ENCODE results near the gene EIF4E1B.

EIF4E1B gene

GRCh38 chr5:176606875-176607274, 23.6 kb upstream of the EIF4E1B start:
- no peak for DNase-seq

- no peak for DNase-seq
Observed at GRCh38 chr5:176608142-176608705, 22.3 kb upstream of the EIF4E1B start.

GRCh38 chr5:176608937-176609723, 21.3 kb upstream of the EIF4E1B start:
- no peak for DNase-seq

DNA sequence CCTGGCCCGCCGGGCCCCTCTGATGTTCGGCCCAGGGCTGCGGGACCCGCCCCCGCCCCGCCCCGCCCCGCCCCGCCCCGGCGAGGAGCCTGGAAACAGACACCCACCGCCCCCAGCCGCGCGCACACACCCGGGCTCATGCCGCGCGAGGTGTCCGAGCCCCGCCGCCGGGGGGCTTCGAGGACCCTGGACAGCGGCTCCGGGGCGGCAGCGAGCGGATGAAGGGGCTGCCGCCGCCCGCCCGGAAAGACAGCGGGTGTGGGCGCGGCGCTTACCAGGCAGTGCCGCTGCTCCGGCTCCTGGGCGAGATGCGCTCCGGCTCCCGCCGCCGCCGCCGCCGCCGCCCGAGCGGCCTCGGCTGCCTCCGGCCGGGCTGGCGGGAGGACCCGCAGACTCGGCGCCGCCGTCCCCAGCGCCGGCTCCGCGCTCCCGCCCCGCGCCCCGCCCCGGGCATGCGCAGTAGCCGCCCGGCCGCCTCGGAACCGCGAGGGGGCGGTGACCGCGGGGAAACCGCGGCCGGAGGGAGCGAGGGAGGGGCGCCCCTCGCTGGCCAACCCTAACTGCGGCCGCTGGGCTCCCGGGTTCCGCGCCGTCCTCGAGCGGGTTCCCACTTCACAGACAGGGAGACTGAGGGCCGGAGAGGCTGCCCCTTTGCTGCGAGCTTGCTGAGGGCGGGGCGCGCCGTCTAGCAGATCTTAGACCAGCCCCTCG, 20.6 kb upstream of the EIF4E1B start, which contains the start of gene GPRIN1:
TSS of gene GPRIN1 (minus strand) at position 433 of the 711 bp plus-strand sequence. CDS start 10,322 bp downstream, outside the sequence.
- peak; percentile 42 for DNase-seq

DNA sequence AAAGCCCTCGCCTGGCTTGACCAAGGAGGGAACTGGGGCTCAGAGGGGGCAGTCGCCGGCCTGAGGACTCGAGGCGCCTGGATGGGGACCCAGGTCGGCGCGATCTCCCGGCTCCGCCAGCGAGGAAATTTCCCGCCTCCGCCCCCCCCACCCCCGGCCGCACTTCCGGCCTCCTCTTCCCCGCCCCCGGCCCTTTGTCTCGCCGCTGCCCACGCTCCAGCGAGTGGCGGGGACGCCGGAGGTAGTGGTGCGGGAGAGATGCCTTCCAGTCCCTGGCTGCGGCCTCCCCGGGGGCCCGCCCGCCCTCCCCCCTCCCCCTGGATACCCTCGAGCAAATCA, 20.1 kb upstream of the EIF4E1B start:
- no peak for DNase-seq

DNA sequence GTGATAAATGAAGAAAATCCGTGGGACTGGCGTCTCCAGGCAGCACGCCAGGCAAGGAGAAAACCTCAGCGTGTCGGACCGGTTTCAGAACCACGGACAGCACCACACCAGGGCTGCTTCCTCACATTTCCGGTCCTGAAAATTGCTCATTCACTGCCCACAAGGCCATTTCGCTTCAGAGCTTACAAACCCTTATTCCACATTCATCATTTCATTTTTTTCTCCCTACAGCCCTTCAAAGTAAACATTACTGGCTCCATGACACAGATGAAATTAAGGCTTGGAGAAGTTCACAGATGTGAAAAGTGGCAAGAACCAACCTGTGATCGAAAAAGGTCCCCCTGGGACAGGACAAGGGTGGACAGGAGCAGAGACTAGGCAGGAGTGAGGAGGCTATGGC, 19.0 kb upstream of the EIF4E1B start:
- DNase-seq = no peak

- DNase-seq = no peak
Observed at GRCh38 chr5:176612008-176612407, 18.5 kb upstream of the EIF4E1B start.

DNA sequence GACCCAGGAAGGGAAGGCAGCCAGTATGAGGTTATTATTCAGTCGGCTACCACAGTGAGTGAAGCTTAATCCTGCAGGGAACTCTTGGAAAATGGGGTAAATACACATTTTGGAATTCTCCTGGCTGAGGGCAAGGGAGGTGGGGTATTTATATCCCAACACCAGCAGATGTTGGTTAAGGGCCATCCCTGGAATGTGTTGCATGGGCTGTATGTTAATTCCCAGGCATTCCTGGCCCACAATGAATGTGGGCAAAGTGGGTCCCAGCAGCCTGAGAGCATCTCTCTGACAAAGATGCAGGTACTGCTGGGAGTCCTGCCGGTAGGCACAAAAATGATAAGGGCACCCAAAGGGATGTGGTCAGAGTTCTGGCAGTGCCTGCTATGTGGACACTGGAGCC, 17.6 kb upstream of the EIF4E1B start:
- DNase-seq = no peak

DNA sequence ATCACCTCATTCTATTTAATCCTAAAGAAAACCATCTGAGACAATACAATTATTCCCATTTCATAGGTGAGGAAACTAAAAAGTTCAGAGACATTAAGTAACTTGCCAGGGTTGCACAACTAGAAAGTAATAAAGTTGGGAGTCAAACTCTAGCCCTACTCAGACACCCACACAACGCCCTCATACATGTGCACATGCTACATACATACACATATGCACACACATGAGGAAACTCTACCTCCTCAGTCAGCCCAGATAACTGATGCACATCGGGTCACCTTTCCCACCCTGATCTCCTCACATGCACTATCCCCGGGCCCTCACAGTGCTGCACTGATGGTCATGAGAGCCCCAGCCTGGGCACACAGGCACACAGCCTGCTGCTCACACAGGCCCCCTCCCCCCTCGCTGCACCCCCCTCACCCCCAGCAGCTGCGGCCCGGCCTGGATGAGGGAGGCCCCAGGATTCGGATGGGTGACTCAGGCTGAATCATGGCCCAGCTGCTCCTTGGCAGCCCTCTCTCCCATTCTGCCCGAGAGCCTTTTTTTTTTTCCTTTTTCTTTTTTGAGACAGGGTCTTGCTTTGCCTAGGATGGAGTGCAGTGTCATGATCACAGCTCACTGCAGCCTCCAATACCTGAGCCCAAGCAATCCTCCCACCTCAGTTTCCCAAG, 15.5 kb upstream of the EIF4E1B start:
- no peak for DNase-seq

GRCh38 chr5:176616511-176616910, 14.0 kb upstream of the EIF4E1B start:
- DNase-seq = no peak

DNA sequence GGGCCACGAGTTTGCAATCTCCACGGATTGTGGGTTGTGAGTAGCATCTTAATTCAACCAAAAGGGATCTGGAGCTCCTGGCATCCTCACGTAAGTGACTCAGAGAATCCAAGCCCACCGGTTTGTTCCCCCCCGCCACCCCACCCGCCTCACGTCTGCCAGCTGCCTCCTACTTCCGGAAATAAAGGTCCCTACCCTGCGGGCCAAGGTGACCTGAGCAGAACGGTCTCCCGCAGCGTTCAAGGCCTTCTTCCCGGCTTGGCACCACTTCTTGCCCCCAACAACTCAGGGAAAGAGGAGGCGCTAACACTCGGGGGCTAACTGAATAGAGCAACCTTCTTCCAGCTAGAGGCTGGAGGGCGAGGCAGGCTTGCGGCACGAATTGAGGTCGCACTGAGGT, 11.7 kb upstream of the EIF4E1B start:
- no peak for DNase-seq

DNA sequence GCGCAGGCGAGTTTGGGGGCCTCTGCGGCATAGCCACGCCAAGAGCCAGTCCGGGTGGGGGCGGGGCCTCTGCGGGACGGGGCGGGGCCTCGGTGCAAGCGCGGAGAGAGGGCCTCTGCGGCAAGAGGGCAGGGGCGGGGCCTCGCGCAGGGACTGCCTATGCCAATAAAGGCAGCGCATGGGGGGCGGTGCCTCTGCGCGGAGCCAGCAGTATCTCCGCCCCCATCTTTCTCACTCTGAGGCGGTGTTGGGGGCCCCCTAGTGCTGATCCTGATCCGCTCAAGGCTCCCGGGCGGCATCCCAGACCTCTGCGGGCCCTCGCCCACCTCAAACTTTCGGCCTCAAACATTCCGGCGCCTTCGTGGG, 11.3 kb upstream of the EIF4E1B start:
- peak; percentile 43 for DNase-seq

DNA sequence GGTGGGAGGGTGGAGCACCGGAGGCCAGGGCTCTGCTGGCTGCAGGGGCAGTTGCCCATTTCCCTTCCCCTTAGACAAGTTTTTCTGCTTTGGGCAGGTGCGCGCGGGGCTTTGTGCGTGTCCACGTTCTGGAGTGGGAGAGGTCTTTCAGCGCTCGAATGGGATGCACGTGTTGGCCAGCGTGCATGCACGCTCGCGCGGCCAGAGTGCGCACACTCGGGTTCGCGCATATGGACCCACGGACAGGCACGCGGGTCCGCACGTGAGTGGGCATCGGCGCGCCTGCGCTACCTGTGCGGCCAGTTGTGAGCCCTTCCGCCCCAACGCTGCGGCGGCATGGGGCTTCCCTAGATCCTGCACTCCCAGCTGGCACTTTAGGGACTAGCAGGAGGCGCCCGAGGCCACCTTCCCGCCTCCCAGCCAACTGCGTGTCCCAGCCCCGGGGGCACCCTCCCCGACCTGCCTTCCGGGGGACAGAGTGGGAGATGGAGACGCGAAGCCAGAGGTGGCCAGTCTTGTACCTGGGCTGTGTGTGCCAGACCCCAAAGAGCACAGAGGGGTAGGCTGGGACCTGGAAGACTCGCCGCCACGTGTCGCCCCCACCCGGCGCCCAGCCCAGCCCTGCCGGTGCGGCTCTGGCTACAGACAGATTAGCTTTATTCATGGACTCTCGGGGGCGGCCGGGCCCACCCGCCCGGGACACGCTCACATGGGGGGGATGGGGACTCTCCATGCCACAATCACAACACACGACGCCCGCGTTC, 10.7 kb upstream of the EIF4E1B start:
- DNase-seq = no peak

GRCh38 chr5:176620333-176620981, 10.0 kb upstream of the EIF4E1B start:
- no peak for DNase-seq

DNA sequence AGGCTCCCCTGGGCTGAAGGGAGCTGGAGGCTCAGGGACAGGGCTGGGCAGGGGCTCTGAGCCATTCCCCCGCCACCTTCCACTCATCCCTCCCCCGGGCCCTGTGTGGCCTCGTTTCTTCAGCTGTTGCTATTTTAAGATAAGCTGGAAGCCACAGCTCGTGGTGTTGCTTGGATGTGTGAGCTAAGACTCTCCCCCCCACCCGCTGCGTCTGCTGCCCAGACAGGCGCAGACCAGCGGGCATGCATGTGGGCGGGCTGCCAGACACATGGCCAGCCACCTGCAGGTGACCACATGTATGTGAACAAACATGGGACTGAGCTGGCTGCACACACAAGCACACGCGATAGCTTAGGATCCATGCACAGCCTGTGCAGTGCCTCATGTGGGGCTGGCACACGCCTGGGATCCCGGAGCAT, 8.8 kb upstream of the EIF4E1B start:
- no peak for DNase-seq

DNA sequence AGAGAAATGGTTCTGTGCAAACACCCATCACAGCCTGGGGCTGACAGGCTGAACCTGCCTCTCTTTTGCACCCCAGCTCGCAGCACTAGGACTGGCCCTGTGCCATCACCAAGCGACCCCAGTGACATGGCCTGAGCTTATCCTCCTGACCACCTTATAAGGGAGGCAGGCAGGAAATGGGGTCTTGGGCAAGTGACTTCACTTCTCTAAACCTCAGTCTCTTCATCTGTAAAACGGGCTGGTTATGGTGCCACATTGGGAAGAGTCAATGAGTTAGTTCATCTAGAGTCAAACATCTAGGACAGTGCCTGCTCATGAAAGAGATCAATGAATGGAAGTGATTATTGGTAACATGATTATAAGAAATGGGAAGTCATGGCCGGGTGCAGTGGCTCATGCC, 6.3 kb upstream of the EIF4E1B start:
- DNase-seq = no peak

DNA sequence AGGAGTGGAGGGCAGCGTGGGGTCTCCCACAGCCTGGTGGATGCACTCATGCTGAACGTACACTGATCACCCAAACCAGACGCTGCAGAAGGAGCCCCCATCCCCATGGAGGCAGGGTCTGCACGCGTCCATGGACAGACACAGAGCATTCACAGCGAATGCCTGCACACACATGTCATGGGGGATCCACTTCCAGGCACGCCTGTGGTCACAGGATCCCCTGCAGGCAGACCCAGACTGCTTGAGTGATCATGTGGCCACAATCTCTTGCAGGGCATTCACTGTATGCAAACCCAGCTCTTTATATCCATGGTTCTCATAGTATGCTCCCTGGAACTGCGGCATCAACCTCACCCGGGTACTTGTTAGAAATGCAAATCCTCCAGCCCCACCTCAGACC, 5.5 kb upstream of the EIF4E1B start:
- no peak for DNase-seq

GRCh38 chr5:176625512-176625911, 5.0 kb upstream of the EIF4E1B start:
- no peak for DNase-seq

- no peak for DNase-seq
Observed at GRCh38 chr5:176625966-176626875, 4.3 kb upstream of the EIF4E1B start.

DNA sequence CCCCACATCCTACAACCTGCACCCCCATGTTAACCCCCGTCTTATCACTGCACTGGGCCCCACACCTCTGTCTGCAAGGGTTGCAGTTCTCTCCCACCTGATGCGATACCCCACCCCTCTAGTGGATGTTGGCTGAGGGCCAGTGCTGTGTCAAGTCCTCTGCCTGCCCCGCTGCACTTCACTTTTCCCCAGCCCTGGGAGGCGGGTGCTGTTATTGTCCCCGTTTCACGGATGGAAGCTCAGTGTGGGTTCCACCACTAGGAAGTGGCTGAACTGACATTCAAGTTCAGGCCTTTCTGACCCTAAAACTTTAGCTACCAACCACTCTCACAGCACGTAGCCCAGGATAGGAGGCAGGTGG, 3.6 kb upstream of the EIF4E1B start:
- no peak for DNase-seq

DNA sequence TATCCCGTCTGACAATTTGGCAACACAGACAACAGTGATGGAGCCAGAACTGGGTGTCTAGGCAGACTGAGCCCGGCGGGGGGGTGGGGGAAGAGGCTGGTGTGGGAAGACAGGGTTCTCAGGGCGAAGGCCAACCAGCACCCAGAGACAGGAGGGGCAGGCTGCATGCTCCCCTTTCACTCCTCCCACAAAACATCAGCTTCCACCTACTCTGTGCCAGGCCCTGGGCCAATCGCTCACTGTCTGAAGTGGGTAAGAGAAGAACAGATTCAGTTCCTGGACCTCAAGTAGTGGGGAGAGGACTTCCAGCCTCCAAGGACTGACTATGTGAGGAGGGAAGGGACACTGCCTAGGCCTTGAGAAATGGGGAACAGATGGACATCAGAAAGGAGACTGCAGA, 2.9 kb upstream of the EIF4E1B start:
- DNase-seq = no peak
